BLaER1 (cell line): ENCODE data around the gene PDE8A.

ENCODE experiments used
- H3K27ac ChIP-seq: shearing (Covaris generic); formaldehyde crosslinking; 2 replicates; pipeline ENCODE4 v1.8.1; 2022
- H3K27me3 ChIP-seq: shearing (Covaris generic); formaldehyde crosslinking; 2 replicates; pipeline ENCODE4 v1.8.1; 2022
- H3K36me3 ChIP-seq: shearing (Covaris generic); formaldehyde crosslinking; 2 replicates; pipeline ENCODE4 v1.8.1; 2022
- H3K4me1 ChIP-seq: shearing (Covaris generic); formaldehyde crosslinking; 2 replicates; pipeline ENCODE4 v1.8.1; 2022
- H3K4me2 ChIP-seq: shearing (Covaris generic); formaldehyde crosslinking; 2 replicates; pipeline ENCODE4 v1.8.1; 2022
- H3K4me3 ChIP-seq: shearing (Covaris generic); formaldehyde crosslinking; 2 replicates; pipeline ENCODE4 v1.8.1; 2022
- H3K9ac ChIP-seq: shearing (Covaris generic); formaldehyde crosslinking; 2 replicates; pipeline ENCODE4 v1.8.1; 2022
- H3K9me3 ChIP-seq: shearing (Covaris generic); formaldehyde crosslinking; 2 replicates; pipeline ENCODE4 v1.8.1; 2022
- H4K20me1 ChIP-seq: shearing (Covaris generic); formaldehyde crosslinking; 2 replicates; pipeline ENCODE4 v1.8.1; 2022
- Cebpa-rat ChIP-seq: shearing (Covaris generic); IDR thresholded peaks from 2 replicates; pipeline ENCODE4 v1.8.1; 2022

PDE8A gene

GRCh38 chr15:84981711-84982300, at the start of gene PDE8A:
Gene PDE8A (plus strand): TSS chr15:84981856. CDS start chr15:84982163, 307 bp downstream.
- no peak for TF ChIP-seq Cebpa-rat
- H3K9ac ChIP-seq, result peak within 1 kb of the TSS; percentile 83
- peaks cover 31% of the 10 kb centered on the region for H3K4me1 ChIP-seq
- H3K4me2 ChIP-seq, result peak within 1 kb of the TSS; percentile 83
- H3K9me3 ChIP-seq, result no peaks in the 10 kb centered on the region
- H4K20me1 ChIP-seq, result peaks cover 49% of the 10 kb centered on the region
- peak within 1 kb of the TSS; percentile 91 for H3K4me3 ChIP-seq
- H3K27me3 ChIP-seq, result peaks cover 52% of the 10 kb centered on the region
- H3K36me3 ChIP-seq, result no peaks in the 10 kb centered on the region
- H3K27ac ChIP-seq, result peak within 1 kb of the TSS; percentile 79

- peaks cover 19% of the 10 kb centered on the region for H3K4me1 ChIP-seq
- no peak for TF ChIP-seq Cebpa-rat
- H3K9ac ChIP-seq, result no peak overlapping the region
- no peaks in the 10 kb centered on the region for H3K27me3 ChIP-seq
- H3K4me2 ChIP-seq, result no peak overlapping the region
- H3K4me3 ChIP-seq, result no peak overlapping the region
- H4K20me1 ChIP-seq, result no peaks in the 10 kb centered on the region
- no peaks in the 10 kb centered on the region for H3K9me3 ChIP-seq
- H3K36me3 ChIP-seq, result no peaks in the 10 kb centered on the region
- H3K27ac ChIP-seq, result no peak overlapping the region
These were observed 46.5 kb upstream of the PDE8A start for GRCh38 chr15:84934942-84935729.

- no peak overlapping the region for H3K4me3 ChIP-seq
- no peaks in the 10 kb centered on the region for H3K27me3 ChIP-seq
- H4K20me1 ChIP-seq, result no peaks in the 10 kb centered on the region
- no peak overlapping the region for H3K27ac ChIP-seq
- no peak overlapping the region for H3K9ac ChIP-seq
- no peaks in the 10 kb centered on the region for H3K36me3 ChIP-seq
- no peaks in the 10 kb centered on the region for H3K9me3 ChIP-seq
- no peak for TF ChIP-seq Cebpa-rat
- peak overlapping the region; percentile 50 for H3K4me2 ChIP-seq
- H3K4me1 ChIP-seq, result peaks cover 14% of the 10 kb centered on the region
These were observed 44.5 kb upstream of the PDE8A start for GRCh38 chr15:84937144-84937543.

- Histone ChIP-seq H4K20me1 (no peaks in the 10 kb centered on the region), H3K4me3 (no peak overlapping the region), H3K9ac (no peak overlapping the region), H3K27me3 (no peaks in the 10 kb centered on the region), H3K36me3 (no peaks in the 10 kb centered on the region), H3K4me1 (peaks cover 21% of the 10 kb centered on the region), H3K27ac (no peak overlapping the region), H3K4me2 (no peak overlapping the region), H3K9me3 (no peaks in the 10 kb centered on the region; the same call in 1 of the 2 replicates)
- no peak for TF ChIP-seq Cebpa-rat
These were observed 42.9 kb upstream of the PDE8A start for GRCh38 chr15:84938726-84939125.

GRCh38 chr15:84940399-84940798, 41.3 kb upstream of the PDE8A start:
- Histone ChIP-seq H4K20me1 (no peaks in the 10 kb centered on the region), H3K4me3 (no peak overlapping the region), H3K9me3 (no peaks in the 10 kb centered on the region; the same call in 1 of the 2 replicates), H3K27ac (no peak overlapping the region), H3K4me2 (no peak overlapping the region), H3K36me3 (no peaks in the 10 kb centered on the region), H3K9ac (no peak overlapping the region), H3K27me3 (no peaks in the 10 kb centered on the region), H3K4me1 (peaks cover 38% of the 10 kb centered on the region)
- TF ChIP-seq Cebpa-rat, result no peak

GRCh38 chr15:84942456-84942855, 39.2 kb upstream of the PDE8A start:
- no peaks in the 10 kb centered on the region for H4K20me1 ChIP-seq
- no peaks in the 10 kb centered on the region for H3K27me3 ChIP-seq
- H3K4me3 ChIP-seq, result no peak overlapping the region

GRCh38 chr15:84944311-84944710, 37.3 kb upstream of the PDE8A start:
- Histone ChIP-seq H3K27me3 (no peaks in the 10 kb centered on the region), H3K36me3 (no peaks in the 10 kb centered on the region), H3K4me3 (no peak overlapping the region), H3K9me3 (no peaks in the 10 kb centered on the region; the same call in 1 of the 2 replicates), H3K4me1 (peaks cover 25% of the 10 kb centered on the region), H3K9ac (no peak overlapping the region), H4K20me1 (no peaks in the 10 kb centered on the region), H3K27ac (no peak overlapping the region), H3K4me2 (no peak overlapping the region; the same call in 1 of the 2 replicates)
- no peak for TF ChIP-seq Cebpa-rat

More at GRCh38 chr15:84942456-84942855, 39.2 kb upstream of the PDE8A start:
- Histone ChIP-seq H3K4me1 (peaks cover 30% of the 10 kb centered on the region), H3K9me3 (no peaks in the 10 kb centered on the region; the same call in 1 of the 2 replicates), H3K36me3 (no peaks in the 10 kb centered on the region), H3K27ac (no peak overlapping the region), H3K4me2 (no peak overlapping the region), H3K9ac (no peak overlapping the region)
- no peak for TF ChIP-seq Cebpa-rat

GRCh38 chr15:84944861-84945260, 36.8 kb upstream of the PDE8A start:
- Histone ChIP-seq H3K4me2 (no peak overlapping the region), H3K9ac (no peak overlapping the region; the same call in 1 of the 2 replicates), H3K4me3 (no peak overlapping the region), H3K9me3 (no peaks in the 10 kb centered on the region; the same call in 1 of the 2 replicates), H3K27ac (no peak overlapping the region), H3K27me3 (no peaks in the 10 kb centered on the region), H3K4me1 (peaks cover 25% of the 10 kb centered on the region), H3K36me3 (no peaks in the 10 kb centered on the region), H4K20me1 (no peaks in the 10 kb centered on the region)
- no peak for TF ChIP-seq Cebpa-rat

- H4K20me1 ChIP-seq, result no peaks in the 10 kb centered on the region
- TF ChIP-seq Cebpa-rat, result no peak
- H3K4me3 ChIP-seq, result no peak overlapping the region
- no peak overlapping the region for H3K27ac ChIP-seq
- no peaks in the 10 kb centered on the region; the same call in 1 of the 2 replicates for H3K9me3 ChIP-seq
- H3K4me1 ChIP-seq, result peaks cover 25% of the 10 kb centered on the region
- no peak overlapping the region for H3K9ac ChIP-seq
- no peaks in the 10 kb centered on the region for H3K27me3 ChIP-seq
- no peak overlapping the region for H3K4me2 ChIP-seq
- no peaks in the 10 kb centered on the region for H3K36me3 ChIP-seq
These were observed 34.7 kb upstream of the PDE8A start for GRCh38 chr15:84946772-84947489.
